Activated CD8-positive, alpha-beta T cell treated with anti-CD3 and anti-CD28 coated beads for 36 hours (primary cell): ENCODE results near the gene NAPG. TPM values are rescaled to one million over a fixed set of nuclear protein-coding genes. Genes with fewer than 3 reads are reported as not detected.
"Not testable (repeated sequence)": the region's sequence is repeated elsewhere in the genome, so short reads cannot be mapped to it uniquely, and the experiment has no call there.

Experiments used
- ATAC-seq: fragments of 200-7000 bp; cut with Tn5 transposase; one replicate; pipeline ENCODE4 v1.10.0; 2021; ENCODE audit warnings: mild to moderate bottlenecking, moderate library complexity
- CTCF ChIA-PET: fragments of 350-600 bp; sonication (Branson Sonifier 250); formaldehyde crosslinking; loops from one replicate; lab custom pipeline; 2021; ENCODE audit warnings: antibody characterized with exemption; lab: Charles Lee
- POLR2A ChIA-PET: fragments of 350-600 bp; sonication (Branson Sonifier 250); formaldehyde crosslinking; loops from one replicate; lab custom pipeline; 2021; ENCODE audit warnings: antibody characterized with exemption; lab: Charles Lee
- DNase-seq: peaks from one replicate; pipeline ENCODE4 v3.0.0-alpha.2; 2020
- H3K27ac Mint-ChIP-seq: one replicate; pipeline ENCODE4 v1.8.0; 2021; ENCODE audit warnings: mild to moderate bottlenecking, mixed read lengths
- H3K27me3 Mint-ChIP-seq: one replicate; pipeline ENCODE4 v1.8.0; 2021; ENCODE audit warnings: mixed read lengths
- H3K36me3 Mint-ChIP-seq: one replicate; pipeline ENCODE4 v1.8.0; 2021; ENCODE audit warnings: low read depth, mixed read lengths
- H3K4me1 Mint-ChIP-seq: one replicate; pipeline ENCODE4 v1.8.0; 2021; ENCODE audit warnings: low read depth, mixed read lengths
- H3K4me3 Mint-ChIP-seq: one replicate; pipeline ENCODE4 v1.8.0; 2021; ENCODE audit warnings: mild to moderate bottlenecking, moderate library complexity, mixed read lengths
- H3K9me3 Mint-ChIP-seq: one replicate; pipeline ENCODE4 v1.8.0; 2021; ENCODE audit warnings: mixed read lengths
- intact Hi-C: fragments of 100-400 bp; cut with micrococcal nuclease; formaldehyde crosslinking; loops from one replicate; pipeline ENCODE4 v1.10.0; 2022
- total RNA-seq, 2 experiments: library from RNA; stranded (reverse); gene quantifications; one replicate each; pipeline ENCODE4 v1.2.3, GENCODE V29; 2021
- TF ChIP-seq, protein P1 (sequence below): fragments of 200-600 bp; IDR thresholded peaks from one replicate; pipeline ENCODE4 v1.8.0; 2022; ENCODE audit warnings: antibody characterized with exemption, mild to moderate bottlenecking

Gene NAPG
- total RNA-seq, 2 experiments from 2014 or later, result 27.5 to 29.7 TPM

DNA sequence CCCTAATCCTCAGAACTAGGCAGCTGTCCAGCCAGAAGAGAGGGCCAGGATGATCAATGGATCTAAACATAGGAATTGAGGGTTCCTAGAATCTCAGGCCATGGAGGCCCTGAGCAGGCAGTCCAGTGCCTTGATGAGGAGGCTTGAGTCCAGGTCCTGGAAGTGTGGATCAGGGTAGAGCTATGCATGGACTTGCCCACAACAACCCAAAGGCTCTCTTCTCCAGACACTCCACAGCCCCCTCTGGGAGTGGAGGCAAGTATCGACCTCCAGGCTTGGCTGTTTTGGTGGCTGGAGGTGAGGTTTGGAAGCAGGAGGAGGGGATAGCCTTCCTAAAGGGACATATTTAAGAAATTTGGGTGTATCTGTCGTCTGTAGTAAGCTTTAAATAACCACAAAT, 45.7 kb downstream of the NAPG start:
- Mint-ChIP-seq H3K27me3 (no peaks in the 10 kb centered on the region), H3K4me1 (no peaks in the 10 kb centered on the region), H3K36me3 (peaks cover 2% of the 10 kb centered on the region), H3K27ac (no peak overlapping the region), H3K4me3 (no peak overlapping the region), H3K9me3 (no peaks in the 10 kb centered on the region)
- DNase-seq (no peak), ATAC-seq (no peak)
- ChIA-PET POLR2A (no interaction called here), CTCF (interaction anchor here (2.5 kb wide), 1 partner anchor 12 kb away, joined by 12 read pairs; no protein-coding TSS in a partner anchor)
- TF ChIP-seq, protein P1, sequence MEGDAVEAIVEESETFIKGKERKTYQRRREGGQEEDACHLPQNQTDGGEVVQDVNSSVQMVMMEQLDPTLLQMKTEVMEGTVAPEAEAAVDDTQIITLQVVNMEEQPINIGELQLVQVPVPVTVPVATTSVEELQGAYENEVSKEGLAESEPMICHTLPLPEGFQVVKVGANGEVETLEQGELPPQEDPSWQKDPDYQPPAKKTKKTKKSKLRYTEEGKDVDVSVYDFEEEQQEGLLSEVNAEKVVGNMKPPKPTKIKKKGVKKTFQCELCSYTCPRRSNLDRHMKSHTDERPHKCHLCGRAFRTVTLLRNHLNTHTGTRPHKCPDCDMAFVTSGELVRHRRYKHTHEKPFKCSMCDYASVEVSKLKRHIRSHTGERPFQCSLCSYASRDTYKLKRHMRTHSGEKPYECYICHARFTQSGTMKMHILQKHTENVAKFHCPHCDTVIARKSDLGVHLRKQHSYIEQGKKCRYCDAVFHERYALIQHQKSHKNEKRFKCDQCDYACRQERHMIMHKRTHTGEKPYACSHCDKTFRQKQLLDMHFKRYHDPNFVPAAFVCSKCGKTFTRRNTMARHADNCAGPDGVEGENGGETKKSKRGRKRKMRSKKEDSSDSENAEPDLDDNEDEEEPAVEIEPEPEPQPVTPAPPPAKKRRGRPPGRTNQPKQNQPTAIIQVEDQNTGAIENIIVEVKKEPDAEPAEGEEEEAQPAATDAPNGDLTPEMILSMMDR, result no peak
- intact Hi-C loops, result no loop called here

DNA sequence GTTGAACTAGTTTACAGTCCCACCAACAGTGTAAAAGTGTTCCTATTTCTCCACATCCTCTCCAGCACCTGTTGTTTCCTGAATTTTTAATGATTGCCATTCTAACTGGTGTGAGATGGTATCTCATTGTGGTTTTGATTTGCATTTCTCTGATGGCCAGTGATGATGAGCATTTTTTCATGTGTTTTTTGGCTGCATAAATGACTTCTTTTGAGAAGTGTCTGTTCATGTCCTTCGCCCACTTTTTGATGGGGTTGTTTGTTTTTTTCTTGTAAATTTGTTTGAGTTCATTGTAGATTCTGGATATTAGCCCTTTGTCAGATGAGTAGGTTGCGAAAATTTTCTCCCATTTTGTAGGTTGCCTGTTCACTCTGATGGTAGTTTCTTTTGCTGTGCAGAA, 47.4 kb downstream of the NAPG start:
- H3K36me3 Mint-ChIP-seq, intact Hi-C loops, CTCF ChIA-PET, H3K27me3 Mint-ChIP-seq, H3K27ac Mint-ChIP-seq, POLR2A ChIA-PET, ATAC-seq, H3K4me3 Mint-ChIP-seq, H3K4me1 Mint-ChIP-seq, H3K9me3 Mint-ChIP-seq, DNase-seq: not testable (repeated sequence)

DNA sequence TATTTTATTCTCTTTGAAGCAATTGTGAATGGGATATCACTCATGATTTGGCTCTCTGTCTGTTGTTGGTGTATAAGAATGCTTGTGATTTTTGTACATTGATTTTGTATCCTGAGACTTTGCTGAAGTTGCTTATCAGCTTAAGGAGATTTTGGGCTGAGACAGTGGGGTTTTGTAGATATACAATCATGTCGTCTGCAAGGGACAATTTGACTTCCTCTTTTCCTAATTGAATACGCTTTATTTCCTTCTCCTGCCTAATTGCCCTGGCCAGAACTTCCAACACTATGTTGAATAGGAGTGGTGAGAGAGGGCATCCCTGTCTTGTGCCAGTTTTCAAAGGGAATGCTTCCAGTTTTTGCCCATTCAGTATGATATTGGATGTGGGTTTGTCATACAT, 48.6 kb downstream of the NAPG start:
- H3K27me3 Mint-ChIP-seq, DNase-seq, ATAC-seq, POLR2A ChIA-PET, H3K9me3 Mint-ChIP-seq, H3K4me3 Mint-ChIP-seq, H3K4me1 Mint-ChIP-seq, H3K27ac Mint-ChIP-seq, H3K36me3 Mint-ChIP-seq, CTCF ChIA-PET, intact Hi-C loops: not testable (repeated sequence)

DNA sequence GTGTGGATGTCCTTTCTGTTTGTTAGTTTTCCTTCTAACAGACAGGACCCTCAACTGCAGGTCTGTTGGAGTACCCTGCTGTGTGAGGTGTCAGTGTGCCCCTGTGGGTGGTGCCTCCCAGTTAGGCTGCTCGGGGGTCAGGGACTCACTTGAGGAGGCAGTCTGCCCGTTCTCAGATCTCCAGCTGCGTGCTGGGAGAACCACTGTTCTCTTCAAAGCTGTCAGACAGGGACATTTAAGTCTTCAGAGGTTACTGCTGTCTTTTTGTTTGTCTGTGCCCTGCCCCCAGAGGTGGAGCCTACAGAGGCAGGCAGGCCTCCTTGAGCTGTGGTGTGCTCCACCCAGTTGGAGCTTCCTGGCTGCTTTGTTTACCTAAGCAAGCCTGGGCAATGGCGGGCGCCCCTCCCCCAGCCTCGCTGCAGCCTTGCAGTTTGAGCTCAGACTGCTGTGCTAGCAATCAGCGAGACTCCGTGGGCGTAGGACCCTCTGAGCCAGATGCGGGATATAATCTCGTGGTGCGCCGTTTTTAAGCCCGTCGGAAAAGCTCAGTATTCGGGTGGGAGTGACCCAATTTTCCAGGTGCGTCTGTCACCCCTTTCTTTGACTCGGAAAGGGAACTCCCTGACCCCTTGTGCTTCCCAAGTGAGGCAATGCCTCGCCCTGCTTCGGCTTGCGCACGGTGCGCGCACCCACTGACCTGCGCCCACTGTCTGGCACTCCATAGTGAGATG, 52.2 kb downstream of the NAPG start:
- H3K36me3 Mint-ChIP-seq, DNase-seq, H3K27ac Mint-ChIP-seq, POLR2A ChIA-PET, CTCF ChIA-PET, H3K9me3 Mint-ChIP-seq, H3K4me3 Mint-ChIP-seq, intact Hi-C loops, H3K4me1 Mint-ChIP-seq, H3K27me3 Mint-ChIP-seq, ATAC-seq: not testable (repeated sequence)

DNA sequence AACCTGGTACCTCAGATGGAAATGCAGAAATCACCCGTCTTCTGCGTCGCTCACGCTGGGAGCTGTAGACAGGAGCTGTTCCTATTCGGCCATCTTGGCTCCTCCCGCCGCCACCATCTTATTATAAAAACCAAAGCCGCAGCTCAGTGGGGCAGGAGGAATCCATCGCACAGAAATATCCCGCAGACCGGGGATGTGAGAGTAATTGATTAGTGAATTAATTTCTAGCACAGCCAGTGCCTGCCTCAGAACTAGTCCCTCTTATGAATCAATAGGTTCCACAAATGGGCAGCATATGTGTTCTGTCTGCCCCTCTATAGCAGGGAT, 52.7 kb downstream of the NAPG start:
- H3K27ac Mint-ChIP-seq, CTCF ChIA-PET, H3K9me3 Mint-ChIP-seq, H3K36me3 Mint-ChIP-seq, intact Hi-C loops, DNase-seq, ATAC-seq, H3K4me1 Mint-ChIP-seq, POLR2A ChIA-PET, H3K27me3 Mint-ChIP-seq, H3K4me3 Mint-ChIP-seq: not testable (repeated sequence)

DNA sequence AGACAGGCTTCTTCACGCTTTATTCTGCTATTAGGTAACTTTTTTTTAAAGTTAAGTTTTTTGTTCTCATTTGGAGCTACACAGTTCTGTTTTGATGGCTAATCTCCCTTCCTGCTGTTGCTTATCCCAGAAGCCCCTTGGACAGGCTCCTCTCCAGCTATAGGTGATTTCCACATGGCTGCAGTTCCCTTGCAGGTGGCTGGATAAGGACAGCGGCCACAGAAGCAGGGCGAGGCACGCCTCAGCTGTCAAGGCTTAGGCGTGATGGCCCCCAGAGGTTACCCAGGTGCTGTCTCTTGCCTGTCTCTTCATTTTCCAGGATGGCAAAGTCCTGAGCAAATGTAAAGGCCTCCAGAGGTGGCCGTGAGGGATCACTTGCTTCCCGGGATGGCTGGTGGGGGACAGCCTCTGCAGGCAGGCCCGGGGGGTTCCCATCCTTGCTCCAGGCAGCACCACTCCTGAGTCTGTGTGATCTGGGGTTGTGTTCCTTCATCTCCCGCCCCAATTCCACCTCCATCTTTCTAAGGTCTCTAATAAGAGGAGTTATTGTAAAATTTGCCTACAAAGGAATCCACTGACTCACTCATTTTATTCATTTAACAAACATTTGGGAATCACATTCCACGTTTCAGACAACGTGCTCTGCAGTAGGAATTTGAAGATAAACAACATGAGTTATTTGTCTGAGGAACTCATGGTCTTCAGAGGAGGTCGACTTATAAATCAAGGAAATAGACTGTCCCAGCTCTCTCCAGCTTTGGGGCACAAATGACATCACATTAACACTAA, 53.4 kb downstream of the NAPG start:
- DNase-seq, result no peak
- no peaks in the 10 kb centered on the region for H3K36me3 Mint-ChIP-seq
- H3K4me3 Mint-ChIP-seq, result no peak overlapping the region
- ATAC-seq, result no peak
- no peak overlapping the region for H3K27ac Mint-ChIP-seq
- H3K27me3 Mint-ChIP-seq, result no peaks in the 10 kb centered on the region
- H3K4me1 Mint-ChIP-seq, result no peaks in the 10 kb centered on the region
- no peaks in the 10 kb centered on the region for H3K9me3 Mint-ChIP-seq
- ChIA-PET POLR2A (no interaction called here), CTCF (no interaction called here)
- TF ChIP-seq, protein P1, result no peak
- intact Hi-C loops, result no loop called here

DNA sequence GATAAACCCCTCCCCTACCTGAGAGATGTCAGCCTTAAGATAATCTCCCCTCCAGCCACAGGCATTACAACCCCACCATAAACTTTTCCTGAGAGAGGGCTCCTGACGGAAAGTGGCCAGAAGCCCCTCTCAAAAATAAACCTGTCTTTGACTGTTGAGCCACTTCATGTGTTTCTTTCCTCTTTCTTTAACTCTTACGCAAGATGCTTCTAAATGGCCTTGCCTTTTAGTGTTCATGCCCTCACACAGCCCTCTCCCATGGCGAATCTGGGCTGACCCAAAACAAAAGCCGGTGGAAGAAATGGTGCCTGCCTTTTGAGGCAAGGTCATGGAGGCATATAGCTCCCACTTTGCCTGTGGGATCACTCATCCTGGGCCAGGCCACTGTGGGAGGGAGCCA, 54.4 kb downstream of the NAPG start:
- ChIA-PET POLR2A (no interaction called here), CTCF (no interaction called here)
- Mint-ChIP-seq H3K9me3 (no peaks in the 10 kb centered on the region), H3K27me3 (no peaks in the 10 kb centered on the region), H3K4me1 (no peaks in the 10 kb centered on the region), H3K36me3 (no peaks in the 10 kb centered on the region), H3K4me3 (no peak overlapping the region), H3K27ac (no peak overlapping the region)
- intact Hi-C loops, result no loop called here
- DNase-seq (no peak), ATAC-seq (no peak)
- TF ChIP-seq, protein P1, result no peak
